Measurements from ENCODE around the gene C11orf68.

- TF ChIP-seq CTCF (IDR thresholded peaks at IDR 0.05) (no peak), POLR2A (IDR thresholded peaks at IDR 0.05) (no peak)
Measured at GRCh38 chr11:65912845-65913244, 6.0 kb downstream of the C11orf68 start.
